HCT116 (cell line): ENCODE results near the gene RAD52.

Experiments used
- CTCF ChIP-seq, 3 experiments: fragments of 200-600 bp in 1 of 3; sonication (generic) in 1 of 3; IDR thresholded peaks in 2 of 3; conservative IDR thresholded peaks in 1 of 3; 2 replicates each; pipeline ENCODE4 v1.5.1; 2012 to 2017; ENCODE audit warnings: low read depth in 2 of 3, low read length in 2 of 3, antibody characterized with exemption in 1 of 3, borderline replicate concordance in 1 of 3, control low read depth in 1 of 3, mild to moderate bottlenecking in 1 of 3, mixed read lengths in 1 of 3, mixed run types in 1 of 3, moderate library complexity in 1 of 3; ENCODE audit not compliant: insufficient read depth in 1 of 3
- EZH2 ChIP-seq: fragments of 200-600 bp; sonication (generic); IDR thresholded peaks from 2 replicates; pipeline ENCODE4 v1.6.1; 2017; ENCODE audit warnings: antibody characterized with exemption, mixed run types
- EZH2phosphoT487 ChIP-seq: fragments of 200-600 bp; IDR thresholded peaks from 2 replicates; pipeline ENCODE4 v1.6.1; 2018; ENCODE audit warnings: antibody characterized with exemption, borderline replicate concordance
- JUND ChIP-seq: IDR thresholded peaks from 2 replicates; pipeline ENCODE4 v1.6.1; 2012
- MAX ChIP-seq: IDR thresholded peaks from 2 replicates; pipeline ENCODE4 v1.6.1; 2012
- POLR2A ChIP-seq: IDR thresholded peaks from 2 replicates; pipeline ENCODE4 v1.7.0; 2011; ENCODE audit warnings: borderline replicate concordance; ENCODE audit not compliant: insufficient read depth, insufficient read length; ENCODE audit errors: extremely low read depth
- POLR2AphosphoS5 ChIP-seq: IDR thresholded peaks from 2 replicates; pipeline ENCODE4 v1.6.1; 2011; ENCODE audit warnings: mild to moderate bottlenecking, low read depth, low read length, moderate library complexity
- SIN3A ChIP-seq: IDR thresholded peaks from 2 replicates; pipeline ENCODE4 v1.6.1; 2012; ENCODE audit warnings: low read depth
- ZNF274 ChIP-seq: fragments of 200-500 bp; sonication (Bioruptor generic); IDR thresholded peaks from 2 replicates; pipeline ENCODE4 v1.6.1; 2014; ENCODE audit warnings: mild to moderate bottlenecking, low read depth, low read length, inconsistent platforms
- TF ChIP-seq, protein P1 (sequence below): IDR thresholded peaks from 2 replicates; pipeline ENCODE4 v1.6.1; 2012; ENCODE audit warnings: low read depth
- TF ChIP-seq, protein P2 (sequence below): IDR thresholded peaks from 2 replicates; pipeline ENCODE4 v1.6.1; 2012

- TF ChIP-seq, protein P1, sequence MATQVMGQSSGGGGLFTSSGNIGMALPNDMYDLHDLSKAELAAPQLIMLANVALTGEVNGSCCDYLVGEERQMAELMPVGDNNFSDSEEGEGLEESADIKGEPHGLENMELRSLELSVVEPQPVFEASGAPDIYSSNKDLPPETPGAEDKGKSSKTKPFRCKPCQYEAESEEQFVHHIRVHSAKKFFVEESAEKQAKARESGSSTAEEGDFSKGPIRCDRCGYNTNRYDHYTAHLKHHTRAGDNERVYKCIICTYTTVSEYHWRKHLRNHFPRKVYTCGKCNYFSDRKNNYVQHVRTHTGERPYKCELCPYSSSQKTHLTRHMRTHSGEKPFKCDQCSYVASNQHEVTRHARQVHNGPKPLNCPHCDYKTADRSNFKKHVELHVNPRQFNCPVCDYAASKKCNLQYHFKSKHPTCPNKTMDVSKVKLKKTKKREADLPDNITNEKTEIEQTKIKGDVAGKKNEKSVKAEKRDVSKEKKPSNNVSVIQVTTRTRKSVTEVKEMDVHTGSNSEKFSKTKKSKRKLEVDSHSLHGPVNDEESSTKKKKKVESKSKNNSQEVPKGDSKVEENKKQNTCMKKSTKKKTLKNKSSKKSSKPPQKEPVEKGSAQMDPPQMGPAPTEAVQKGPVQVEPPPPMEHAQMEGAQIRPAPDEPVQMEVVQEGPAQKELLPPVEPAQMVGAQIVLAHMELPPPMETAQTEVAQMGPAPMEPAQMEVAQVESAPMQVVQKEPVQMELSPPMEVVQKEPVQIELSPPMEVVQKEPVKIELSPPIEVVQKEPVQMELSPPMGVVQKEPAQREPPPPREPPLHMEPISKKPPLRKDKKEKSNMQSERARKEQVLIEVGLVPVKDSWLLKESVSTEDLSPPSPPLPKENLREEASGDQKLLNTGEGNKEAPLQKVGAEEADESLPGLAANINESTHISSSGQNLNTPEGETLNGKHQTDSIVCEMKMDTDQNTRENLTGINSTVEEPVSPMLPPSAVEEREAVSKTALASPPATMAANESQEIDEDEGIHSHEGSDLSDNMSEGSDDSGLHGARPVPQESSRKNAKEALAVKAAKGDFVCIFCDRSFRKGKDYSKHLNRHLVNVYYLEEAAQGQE = no peak
- no peak for TF ChIP-seq CTCF (IDR thresholded peaks at IDR 0.05 in 2 of 3, conservative IDR thresholded peaks at IDR 0.05 in 1 of 3; ENCODE audit: borderline replicate concordance in 1 of 3, insufficient read depth in 1 of 3, low read depth in 2 of 3, low read length in 2 of 3)
- TF ChIP-seq POLR2A = no peak
- TF ChIP-seq POLR2AphosphoS5 = no peak
- no peak for TF ChIP-seq ZNF274
- TF ChIP-seq EZH2 = no peak
- TF ChIP-seq, protein P2, sequence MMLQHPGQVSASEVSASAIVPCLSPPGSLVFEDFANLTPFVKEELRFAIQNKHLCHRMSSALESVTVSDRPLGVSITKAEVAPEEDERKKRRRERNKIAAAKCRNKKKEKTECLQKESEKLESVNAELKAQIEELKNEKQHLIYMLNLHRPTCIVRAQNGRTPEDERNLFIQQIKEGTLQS = no peak
- TF ChIP-seq SIN3A = no peak
- TF ChIP-seq MAX = no peak
- TF ChIP-seq EZH2phosphoT487 = no peak
- no peak for TF ChIP-seq JUND
These were observed 17.2 kb upstream of the RAD52 start for GRCh38 chr12:966724-967123.
